Right cardiac atrium (tissue), 5 donors: Measurements from ENCODE around the gene TNIP1. TPM values are rescaled to one million over a fixed set of nuclear protein-coding genes. Genes with fewer than 3 reads are reported as not detected.
A peak's percentile ranks its signal among the peaks of the same experiment; 100 is the strongest.

Experiments
- ATAC-seq, 2 donors: fragments of 200-7000 bp; cut with Tn5 transposase; one replicate each; pipeline versions ENCODE4 v1.8.0 to v1.9.1; 2020; ENCODE audit warnings: moderate library complexity in 2 of 2, mild to moderate bottlenecking in 1 of 2
- DNase-seq, 3 donors: peaks; one replicate each; pipeline ENCODE4 v3.0.0-alpha.2; 2020
- H3K27ac ChIP-seq: one replicate; pipeline ENCODE4 v1.5.1; 2013; ENCODE audit warnings: mild to moderate bottlenecking, low read length, control low read depth, moderate library complexity
- H3K27me3 ChIP-seq: one replicate; pipeline ENCODE4 v1.6.1; 2013; ENCODE audit not compliant: control insufficient read depth, insufficient read depth
- H3K4me1 ChIP-seq: one replicate; pipeline ENCODE4 v1.6.1; 2013; ENCODE audit warnings: low read length; ENCODE audit not compliant: control insufficient read depth, insufficient read depth
- H3K4me3 ChIP-seq: one replicate; pipeline ENCODE4 v1.5.1; 2013; ENCODE audit warnings: low read length, control low read depth
- H3K9me3 ChIP-seq: one replicate; pipeline ENCODE4 v1.6.1; 2013; ENCODE audit warnings: low read length; ENCODE audit not compliant: control insufficient read depth
- WGBS: extraction: QIAGEN DNeasy Blood & Tissue Kit; methylation state at CpG from one replicate; pipeline ENCODE4 v1.1.7; 2013; 5-methylcytosine and 5-hydroxymethylcytosine counted together
- intact Hi-C, 4 donors: fragments of 100-400 bp; cut with DNase I; formaldehyde crosslinking; loops; one replicate each; pipeline versions ENCODE4 v1.11.0 to v1.14.0; 2022 to 2023
- polyA plus RNA-seq: library from polyadenylated mRNA; stranded (reverse); fragments of 200-250 nt; gene quantifications from one replicate; pipeline ENCODE4 v1.2.3, GENCODE V29; 2013
- total RNA-seq, 4 donors: library from RNA; stranded (reverse); fragmentation: NEBNext Ultra II Directional; extraction: Animal tissue kit (Norgen Biotek cat#: 25700); gene quantifications; one replicate each; pipeline ENCODE4 v1.2.1, GENCODE V29; 2021
- donor health status: healthy with polysubstance abuse.
- donor health status: DM: no; HTN: yes; CAD: no.
- donor health status: DM: no; HTN: no; CAD: no.
- donor health status: DM: no; HTN: yes; CAD: no; lungs with severe emphysema.
- donor health status: DM: yes; HTN: yes; CAD: no.

Gene TNIP1
- total and polyA plus RNA-seq, 5 donors: 71.5 to 98.2 (median 77.5) TPM

DNA sequence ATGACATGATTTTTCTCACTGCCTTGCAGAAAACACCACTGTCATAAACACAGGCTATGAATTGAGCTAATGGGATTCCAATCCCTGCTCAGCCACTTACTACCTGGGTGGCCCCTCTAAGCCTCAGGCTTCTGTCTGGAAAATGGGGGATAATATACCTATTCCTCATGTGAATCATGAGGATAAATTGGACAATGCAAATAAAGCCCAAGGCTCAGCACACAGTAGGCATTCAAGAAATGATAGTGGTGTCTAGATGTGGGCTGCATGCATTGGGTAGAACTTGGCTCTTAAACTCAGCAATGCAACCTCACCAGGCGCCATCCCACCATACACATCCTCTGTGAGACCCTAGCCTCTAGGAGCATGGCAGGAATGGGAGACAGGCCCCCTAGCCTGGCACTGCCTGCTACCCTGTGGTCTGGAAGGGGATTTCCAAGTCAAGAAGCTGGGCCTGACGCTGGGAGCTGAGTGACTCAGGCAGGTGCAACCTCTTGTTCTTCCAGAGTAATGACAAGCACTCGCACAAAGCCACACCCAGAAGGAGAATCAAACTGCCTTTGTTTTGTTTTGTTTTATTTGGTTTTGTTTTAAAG, 2.3 kb upstream of the TNIP1 start:
- H3K27ac ChIP-seq: peak overlapping the region; percentile 23
- H3K9me3 ChIP-seq: no peaks in the 10 kb centered on the region
- WGBS: 84% methylated on average over 3 of the region's 3 CpGs
- no peaks in the 10 kb centered on the region for H3K27me3 ChIP-seq
- no peak for ATAC-seq
- intact Hi-C loops: no loop called here
- H3K4me3 ChIP-seq: no peak overlapping the region
- H3K4me1 ChIP-seq: peaks cover 20% of the 10 kb centered on the region
- DNase-seq: no peak

GRCh38 chr5:151082282-151082902, 1.6 kb upstream of the TNIP1 start:
- no peak for DNase-seq
- intact Hi-C loops: no loop called here
- Histone ChIP-seq H3K4me3 (no peak overlapping the region), H3K9me3 (no peaks in the 10 kb centered on the region), H3K27ac (peak overlapping the region; percentile 74), H3K4me1 (peaks cover 23% of the 10 kb centered on the region), H3K27me3 (no peaks in the 10 kb centered on the region)
- no peak for ATAC-seq
- 54% methylated on average over 6 of the region's 6 CpGs for WGBS

DNA sequence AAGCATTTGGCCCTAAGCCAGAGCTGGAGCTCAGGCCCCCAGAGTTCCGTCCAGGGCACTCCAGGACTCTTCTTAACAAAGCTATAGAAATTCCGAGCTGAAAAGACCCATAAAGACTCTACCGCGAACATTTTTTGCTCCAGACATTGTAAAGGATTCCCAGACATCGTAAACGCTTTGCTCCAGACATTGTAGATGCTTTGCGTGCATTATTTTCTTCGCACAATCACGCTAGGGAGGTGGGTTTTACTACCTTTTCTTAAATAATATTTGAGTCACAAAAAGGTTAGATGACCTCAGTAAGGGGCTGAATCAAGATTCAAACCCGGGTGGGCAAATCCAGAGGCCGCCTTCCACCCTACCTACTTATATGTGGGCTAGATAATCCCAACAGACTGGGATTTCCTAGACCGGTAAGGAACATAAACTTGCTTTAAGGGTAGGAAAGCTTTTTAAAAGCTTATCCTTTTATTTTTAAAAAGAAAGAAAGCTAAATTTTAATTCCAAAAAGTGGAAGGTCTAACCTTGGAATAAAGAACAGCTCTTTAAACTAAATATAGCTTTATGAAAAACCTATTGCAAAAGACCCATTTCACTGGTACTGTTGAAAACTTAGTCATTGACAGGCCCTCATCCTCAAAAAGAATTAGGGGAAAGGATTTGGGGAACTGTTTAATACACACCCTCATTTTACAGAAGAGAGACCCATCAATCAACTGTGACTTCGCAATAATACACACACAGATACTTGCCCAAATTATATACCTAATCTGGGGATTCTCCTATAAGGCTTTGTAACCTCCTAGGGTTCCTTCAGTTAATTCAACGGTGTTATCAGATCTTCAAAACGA, 822 bp upstream of the TNIP1 start:
- Histone ChIP-seq H3K9me3 (no peaks in the 10 kb centered on the region), H3K27ac (peak overlapping the region; percentile 97), H3K4me3 (peak overlapping the region; percentile 62), H3K27me3 (no peaks in the 10 kb centered on the region), H3K4me1 (peaks cover 23% of the 10 kb centered on the region)
- intact Hi-C loops: no loop called here
- 10% methylated on average over 15 of the region's 15 CpGs for WGBS
- DNase-seq (no peak), ATAC-seq (no peak)

GRCh38 chr5:151079838-151080612, 809 bp downstream of the TNIP1 start:
- 4% methylated on average over 21 of the region's 21 CpGs for WGBS
- peaks cover 21% of the 10 kb centered on the region for H3K4me1 ChIP-seq
- H3K27ac ChIP-seq: peak overlapping the region; percentile 97
- ATAC-seq (no peak), DNase-seq (no peak)
- intact Hi-C loops: no loop called here
- H3K27me3 ChIP-seq: no peaks in the 10 kb centered on the region
- peak overlapping the region; percentile 62 for H3K4me3 ChIP-seq
- H3K9me3 ChIP-seq: no peaks in the 10 kb centered on the region

DNA sequence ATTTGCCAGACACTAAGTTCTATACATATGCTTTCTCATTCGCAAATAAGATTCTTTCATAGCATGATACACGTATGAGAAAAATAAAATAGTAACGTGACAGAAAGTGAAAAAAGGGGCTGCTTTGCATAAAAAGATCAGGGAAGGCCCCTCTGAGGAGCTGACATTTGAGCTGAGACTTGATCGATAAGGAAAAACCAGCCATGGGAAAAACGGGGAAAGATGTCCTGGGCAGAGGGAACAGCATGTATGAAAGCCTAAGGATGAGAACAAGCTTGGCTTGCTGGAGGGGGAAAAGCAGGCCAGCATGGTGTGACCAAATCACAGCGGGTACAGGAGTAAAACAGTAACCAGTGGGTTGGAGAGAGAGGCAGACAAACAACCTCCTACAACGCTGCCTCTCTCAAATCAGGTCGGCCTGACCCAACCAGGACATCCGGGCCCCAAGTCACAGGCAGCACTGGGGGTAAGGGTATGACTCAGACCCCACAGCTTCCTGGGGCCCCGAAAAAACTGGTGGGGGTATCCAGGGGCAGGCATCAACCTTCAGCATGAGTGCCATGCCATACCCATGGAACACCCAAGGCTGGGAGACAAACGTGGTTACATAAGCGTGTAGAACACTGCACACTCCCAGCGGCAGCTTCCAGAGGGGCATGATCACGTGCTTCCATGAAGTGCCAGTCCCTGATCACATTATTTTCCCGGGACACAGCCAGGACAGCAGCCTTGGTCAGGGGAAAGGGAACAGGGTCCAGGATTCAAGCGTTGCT, 2.2 kb downstream of the TNIP1 start:
- 72% methylated on average over 16 of the region's 16 CpGs for WGBS
- Histone ChIP-seq H3K4me1 (peaks cover 19% of the 10 kb centered on the region), H3K9me3 (no peaks in the 10 kb centered on the region), H3K4me3 (no peak overlapping the region), H3K27me3 (no peaks in the 10 kb centered on the region), H3K27ac (peak overlapping the region; percentile 43)
- ATAC-seq (no peak), DNase-seq (no peak)
- intact Hi-C loops: no loop called here

GRCh38 chr5:151077967-151078366, 2.9 kb downstream of the TNIP1 start:
- Histone ChIP-seq H3K27me3 (no peaks in the 10 kb centered on the region), H3K4me3 (no peak overlapping the region), H3K27ac (no peak overlapping the region), H3K4me1 (peaks cover 19% of the 10 kb centered on the region), H3K9me3 (no peaks in the 10 kb centered on the region)
- WGBS: 92% methylated on average over 3 of the region's 3 CpGs
- ATAC-seq (no peak), DNase-seq (no peak)
- intact Hi-C loops: no loop called here

DNA sequence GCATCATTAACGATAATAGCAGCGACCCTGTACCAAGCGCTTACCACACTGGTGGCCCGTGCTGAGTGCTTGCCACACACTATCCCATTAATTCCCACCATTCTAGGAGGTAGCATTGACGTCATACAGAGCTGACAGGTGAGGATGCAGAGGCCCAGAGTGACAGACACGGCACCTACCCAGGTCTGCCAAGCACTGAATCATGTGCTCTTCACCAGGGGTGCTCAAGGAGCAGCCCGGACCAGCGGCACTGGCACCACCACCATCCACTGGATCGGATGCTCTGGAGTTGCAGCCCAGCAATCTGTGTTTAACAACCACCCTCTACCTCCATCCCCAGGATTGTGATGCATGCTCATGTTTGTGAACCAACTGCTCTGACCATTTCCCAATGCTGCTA, 3.4 kb downstream of the TNIP1 start:
- Histone ChIP-seq H3K4me3 (no peak overlapping the region), H3K4me1 (peaks cover 21% of the 10 kb centered on the region), H3K27ac (no peak overlapping the region), H3K27me3 (no peaks in the 10 kb centered on the region), H3K9me3 (no peaks in the 10 kb centered on the region)
- DNase-seq (no peak), ATAC-seq (no peak)
- intact Hi-C loops: no loop called here
- 94% methylated on average over 9 of the region's 9 CpGs for WGBS

GRCh38 chr5:151076616-151077015, 4.2 kb downstream of the TNIP1 start:
- peaks cover 27% of the 10 kb centered on the region for H3K4me1 ChIP-seq
- H3K9me3 ChIP-seq: no peaks in the 10 kb centered on the region
- no peak overlapping the region for H3K27ac ChIP-seq
- DNase-seq (no peak), ATAC-seq (no peak)
- intact Hi-C loops: no loop called here
- H3K27me3 ChIP-seq: no peaks in the 10 kb centered on the region
- WGBS: 94% methylated on average over 6 of the region's 6 CpGs
- H3K4me3 ChIP-seq: no peak overlapping the region

DNA sequence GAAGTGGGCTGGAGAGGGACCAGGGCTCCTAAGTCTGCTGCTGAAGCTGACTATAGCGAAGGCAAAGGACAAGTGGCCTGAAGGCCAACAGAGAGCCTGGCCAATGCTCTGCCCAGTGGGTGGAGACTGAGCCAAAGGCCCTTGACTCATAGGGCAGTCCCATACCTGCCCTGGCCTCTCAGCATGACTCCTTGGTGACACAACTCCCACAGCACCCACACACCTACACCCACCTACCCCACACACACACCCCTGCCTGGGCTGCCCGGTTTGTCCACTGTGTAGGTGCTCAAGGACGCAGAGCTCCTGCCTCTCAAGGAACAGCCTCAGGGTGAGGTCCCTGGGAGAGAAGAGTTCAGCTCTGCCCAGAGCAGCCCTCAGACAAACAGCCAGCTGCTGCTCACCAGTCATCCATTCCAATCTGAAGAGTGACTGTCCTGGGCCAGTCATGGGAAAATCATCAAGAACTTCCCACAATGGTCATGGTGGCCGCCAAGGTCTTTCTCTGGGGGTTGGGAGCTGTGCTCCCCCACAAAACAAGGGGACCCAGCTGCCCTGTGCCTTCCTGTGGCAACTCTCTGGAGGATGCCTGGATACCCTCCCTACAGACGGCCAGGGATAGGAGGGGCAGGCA, 5.0 kb downstream of the TNIP1 start:
- no peak for DNase-seq
- no peak overlapping the region for H3K4me3 ChIP-seq

GRCh38 chr5:151074557-151074956, 6.3 kb downstream of the TNIP1 start:
- DNase-seq (no peak), ATAC-seq (no peak)
- WGBS: 96% methylated on average over 2 of the region's 2 CpGs
- no peaks in the 10 kb centered on the region for H3K27me3 ChIP-seq
- H3K27ac ChIP-seq: no peak overlapping the region
- intact Hi-C loops: no loop called here
- H3K4me3 ChIP-seq: no peak overlapping the region
- no peaks in the 10 kb centered on the region for H3K9me3 ChIP-seq
- H3K4me1 ChIP-seq: peaks cover 32% of the 10 kb centered on the region

More for the DNA sequence above, 5.0 kb downstream of the TNIP1 start:
- intact Hi-C loops: no loop called here
- Histone ChIP-seq H3K27me3 (no peaks in the 10 kb centered on the region), H3K4me1 (peaks cover 29% of the 10 kb centered on the region), H3K27ac (no peak overlapping the region), H3K9me3 (no peaks in the 10 kb centered on the region)
- ATAC-seq: no peak
- WGBS: 88% methylated on average over 5 of the region's 5 CpGs
